Measurements from ENCODE around the gene STAT5B.

The STAT5B gene

GRCh38 chr17:42279776-42280630, 3.8 kb upstream of the STAT5B start:
- Histone ChIP-seq H3K4me2 (ENCODE audit: low read depth, low read length, poor library complexity, severe bottlenecking) (no peak overlapping the region), H3K9me3 (ENCODE audit: insufficient read depth, low read length) (no peaks in the 10 kb centered on the region), H3K79me2 (ENCODE audit: insufficient read depth, low read length) (no peaks in the 10 kb centered on the region), H3K27ac (ENCODE audit: low read depth, low read length) (no peak overlapping the region), H4K20me1 (ENCODE audit: low read depth, low read length) (no peaks in the 10 kb centered on the region), H3K36me3 (ENCODE audit: low read length) (no peaks in the 10 kb centered on the region), H3K27me3 (ENCODE audit: low read length) (no peaks in the 10 kb centered on the region), H3K4me3 (ENCODE audit: insufficient read depth, low read length, poor library complexity, severe bottlenecking) (no peak overlapping the region), H2AFZ (ENCODE audit: low read depth, low read length, severe bottlenecking) (no peak overlapping the region), H3K9ac (ENCODE audit: low read length) (no peak overlapping the region), H3K9me2 (replicated peaks; ENCODE audit: insufficient read depth, low read length) (no peaks in the 10 kb centered on the region), H3F3A (ENCODE audit: insufficient read depth) (no peaks in the 10 kb centered on the region)
- TF ChIP-seq, protein P1, sequence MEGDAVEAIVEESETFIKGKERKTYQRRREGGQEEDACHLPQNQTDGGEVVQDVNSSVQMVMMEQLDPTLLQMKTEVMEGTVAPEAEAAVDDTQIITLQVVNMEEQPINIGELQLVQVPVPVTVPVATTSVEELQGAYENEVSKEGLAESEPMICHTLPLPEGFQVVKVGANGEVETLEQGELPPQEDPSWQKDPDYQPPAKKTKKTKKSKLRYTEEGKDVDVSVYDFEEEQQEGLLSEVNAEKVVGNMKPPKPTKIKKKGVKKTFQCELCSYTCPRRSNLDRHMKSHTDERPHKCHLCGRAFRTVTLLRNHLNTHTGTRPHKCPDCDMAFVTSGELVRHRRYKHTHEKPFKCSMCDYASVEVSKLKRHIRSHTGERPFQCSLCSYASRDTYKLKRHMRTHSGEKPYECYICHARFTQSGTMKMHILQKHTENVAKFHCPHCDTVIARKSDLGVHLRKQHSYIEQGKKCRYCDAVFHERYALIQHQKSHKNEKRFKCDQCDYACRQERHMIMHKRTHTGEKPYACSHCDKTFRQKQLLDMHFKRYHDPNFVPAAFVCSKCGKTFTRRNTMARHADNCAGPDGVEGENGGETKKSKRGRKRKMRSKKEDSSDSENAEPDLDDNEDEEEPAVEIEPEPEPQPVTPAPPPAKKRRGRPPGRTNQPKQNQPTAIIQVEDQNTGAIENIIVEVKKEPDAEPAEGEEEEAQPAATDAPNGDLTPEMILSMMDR (IDR thresholded peaks at IDR 0.05; ENCODE audit: insufficient read depth, low read length, poor library complexity, severe bottlenecking), result no peak
- no peak for TF ChIP-seq EZH2phosphoT487 (conservative IDR thresholded peaks at IDR 0.05; ENCODE audit: low read length)

DNA sequence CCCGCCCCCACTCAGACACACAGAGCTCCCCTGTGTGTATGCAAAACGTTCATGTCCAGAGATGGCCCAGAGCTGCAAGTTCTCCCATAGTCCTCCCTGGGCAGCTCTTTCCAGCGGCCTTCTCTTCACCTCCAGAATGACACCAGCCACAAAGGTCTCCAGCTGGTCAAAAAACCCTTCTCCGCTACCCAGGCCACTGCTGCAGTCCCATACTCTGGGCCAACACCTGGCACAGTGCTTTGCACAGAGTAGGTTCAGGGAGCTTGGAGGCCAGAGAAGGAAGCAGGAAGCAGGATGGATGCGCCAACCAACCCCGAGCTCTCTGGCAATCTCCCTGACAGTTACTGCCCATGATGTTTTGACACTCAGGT, 1.1 kb upstream of the STAT5B start:
- no peaks in the 10 kb centered on the region; the same call in 1 of the 2 replicates for H3K79me2 ChIP-seq (ENCODE audit: insufficient read depth, low read length)
- no peaks in the 10 kb centered on the region for H3F3A ChIP-seq (ENCODE audit: insufficient read depth)
- H2AFZ ChIP-seq (ENCODE audit: low read depth, low read length, severe bottlenecking), result no peak overlapping the region
- no peaks in the 10 kb centered on the region for H3K9me2 ChIP-seq (replicated peaks; ENCODE audit: insufficient read depth, low read length)
- no peak for TF ChIP-seq EZH2phosphoT487 (conservative IDR thresholded peaks at IDR 0.05; ENCODE audit: low read length)
- TF ChIP-seq, protein P1 (IDR thresholded peaks at IDR 0.05; ENCODE audit: insufficient read depth, low read length, poor library complexity, severe bottlenecking), result no peak
- H3K9ac ChIP-seq (ENCODE audit: low read length), result no peak overlapping the region
- no peak overlapping the region for H3K27ac ChIP-seq (ENCODE audit: low read depth, low read length)
- H3K27me3 ChIP-seq (ENCODE audit: low read length), result no peaks in the 10 kb centered on the region
- H3K9me3 ChIP-seq (ENCODE audit: insufficient read depth, low read length), result no peaks in the 10 kb centered on the region
- H3K36me3 ChIP-seq (ENCODE audit: low read length), result no peaks in the 10 kb centered on the region
- H3K4me3 ChIP-seq (ENCODE audit: insufficient read depth, low read length, poor library complexity, severe bottlenecking), result no peak overlapping the region
- no peak overlapping the region for H3K4me2 ChIP-seq (ENCODE audit: low read depth, low read length, poor library complexity, severe bottlenecking)
- H4K20me1 ChIP-seq (ENCODE audit: low read depth, low read length), result no peaks in the 10 kb centered on the region

DNA sequence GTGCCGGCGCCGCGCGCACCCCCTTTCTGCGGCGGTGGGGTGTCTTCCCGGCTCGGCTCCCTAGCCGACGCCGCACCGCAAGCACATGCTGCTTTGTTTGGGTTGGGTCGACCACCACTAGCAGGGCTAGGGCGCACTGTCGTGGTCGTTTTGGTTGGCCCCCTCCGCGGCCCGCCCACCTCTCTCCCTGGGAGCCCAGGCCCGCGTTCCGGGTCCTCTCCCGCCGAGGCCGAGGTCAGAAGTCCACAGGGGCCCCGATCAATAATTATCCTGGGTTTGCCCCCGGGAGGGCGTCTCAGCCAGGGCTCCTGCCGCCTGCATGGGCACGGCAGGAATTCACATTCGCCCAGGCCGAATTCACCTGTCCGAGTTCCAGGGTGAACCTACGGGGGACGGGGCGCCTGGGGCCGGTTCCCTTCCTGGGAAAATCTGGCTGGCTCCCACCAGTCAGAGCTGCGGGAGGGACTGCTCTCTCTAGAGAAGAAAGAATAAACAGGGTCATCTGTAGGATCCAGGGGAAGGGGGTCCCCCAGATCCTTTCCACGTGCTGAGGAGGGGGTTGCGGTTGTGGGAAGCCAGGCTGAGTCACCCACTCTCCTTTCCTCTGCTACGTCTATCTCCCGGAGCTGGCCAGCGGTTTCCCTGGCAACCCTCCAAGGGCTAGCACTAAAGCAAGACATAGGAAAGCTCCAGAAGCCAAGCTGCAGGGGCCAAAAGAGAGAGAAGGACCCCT, 584 bp upstream of the STAT5B start:
- no peak for TF ChIP-seq EZH2phosphoT487 (conservative IDR thresholded peaks at IDR 0.05; ENCODE audit: low read length)
- TF ChIP-seq, protein P1 (IDR thresholded peaks at IDR 0.05; ENCODE audit: insufficient read depth, low read length, poor library complexity, severe bottlenecking), result no peak

More for the DNA sequence above, 584 bp upstream of the STAT5B start:
- Histone ChIP-seq H3K27me3 (ENCODE audit: low read length) (no peaks in the 10 kb centered on the region), H2AFZ (ENCODE audit: low read depth, low read length, severe bottlenecking) (peak overlapping the region; percentile 92), H3K27ac (ENCODE audit: low read depth, low read length) (no peak overlapping the region), H3F3A (ENCODE audit: insufficient read depth) (no peaks in the 10 kb centered on the region), H3K9ac (ENCODE audit: low read length) (peak overlapping the region; percentile 65), H3K9me2 (replicated peaks; ENCODE audit: insufficient read depth, low read length) (no peaks in the 10 kb centered on the region), H4K20me1 (ENCODE audit: low read depth, low read length) (no peaks in the 10 kb centered on the region), H3K36me3 (ENCODE audit: low read length) (no peaks in the 10 kb centered on the region), H3K79me2 (ENCODE audit: insufficient read depth, low read length) (no peaks in the 10 kb centered on the region; the same call in 1 of the 2 replicates), H3K4me2 (ENCODE audit: low read depth, low read length, poor library complexity, severe bottlenecking) (peak overlapping the region; percentile 55), H3K4me3 (ENCODE audit: insufficient read depth, low read length, poor library complexity, severe bottlenecking) (peak overlapping the region; percentile 58), H3K9me3 (ENCODE audit: insufficient read depth, low read length) (no peaks in the 10 kb centered on the region)
